Stimulated activated naive B cell treated with anti-CD40 and anti-IgM and Interleukin-4, amounts not matched to agents 10 μg/mL and 1 μg/mL and 100 μg/mL, for 72 hours (primary cell): ENCODE measurements around the gene ARMC9.
A peak's percentile ranks its signal among the peaks of the same experiment; 100 is the strongest.
"Not testable (repeated sequence)": the region's sequence is repeated elsewhere in the genome, so short reads cannot be mapped to it uniquely, and the experiment has no call there.

ENCODE experiments used
- ATAC-seq, 2 donors: fragments of 150-1000 bp; cut with Tn5 transposase; replicated peaks; 2 replicates each; pipeline ENCODE4 v1.10.0; 2021; ENCODE audit warnings: moderate library complexity in 1 of 2
- DNase-seq: peaks from one replicate; pipeline ENCODE4 v3.0.0; 2021
- H3K27ac Mint-ChIP-seq: one replicate; pipeline ENCODE4 v1.8.0; 2022; ENCODE audit warnings: mild to moderate bottlenecking, mixed read lengths
- H3K27me3 Mint-ChIP-seq, 2 donors: one replicate each; pipeline ENCODE4 v1.8.0; 2022; ENCODE audit warnings: mixed read lengths in 2 of 2
- H3K36me3 Mint-ChIP-seq, 2 donors: one replicate each; pipeline ENCODE4 v1.8.0; 2022; ENCODE audit warnings: mixed read lengths in 2 of 2, mild to moderate bottlenecking in 1 of 2
- H3K4me1 Mint-ChIP-seq, 2 donors: one replicate each; pipeline ENCODE4 v1.8.0; 2022; ENCODE audit warnings: mixed read lengths in 2 of 2, mild to moderate bottlenecking in 1 of 2
- H3K4me3 Mint-ChIP-seq, 2 donors: one replicate each; pipeline ENCODE4 v1.8.0; 2022; ENCODE audit warnings: mild to moderate bottlenecking in 2 of 2, mixed read lengths in 2 of 2, moderate library complexity in 1 of 2
- H3K9me3 Mint-ChIP-seq, 2 donors: one replicate each; pipeline ENCODE4 v1.8.0; 2022; ENCODE audit warnings: mixed read lengths in 2 of 2, mild to moderate bottlenecking in 1 of 2

Gene ARMC9

GRCh38 chr2:231228223-231228622 is 29.8 kb downstream of the ARMC9 start:
- DNase-seq: peak; percentile 77
- Mint-ChIP-seq H3K4me3 (peak overlapping the region; percentile 31 to 50), H3K27ac (peak overlapping the region; percentile 93), H3K4me1 (peaks cover 16 to 25% of the 10 kb centered on the region in 2 donors), H3K36me3 (peaks cover 3 to 11% of the 10 kb centered on the region in 2 donors), H3K27me3 (no peaks in the 10 kb centered on the region), H3K9me3 (no peaks in the 10 kb centered on the region)
- ATAC-seq: peak; percentile 89 to 94

- no peaks in the 10 kb centered on the region for H3K9me3 Mint-ChIP-seq
- DNase-seq (no peak), ATAC-seq (no peak)
- H3K36me3 Mint-ChIP-seq: peaks cover 0 to 7% of the 10 kb centered on the region in 2 donors
- H3K27ac Mint-ChIP-seq: peak overlapping the region; percentile 93
- H3K27me3 Mint-ChIP-seq: no peaks in the 10 kb centered on the region
- no peak overlapping the region for H3K4me3 Mint-ChIP-seq
- peaks cover 16 to 25% of the 10 kb centered on the region in 2 donors for H3K4me1 Mint-ChIP-seq
Observed at GRCh38 chr2:231228974-231229529, 30.6 kb downstream of the ARMC9 start.

- Mint-ChIP-seq H3K27ac (no peak overlapping the region), H3K9me3 (no peaks in the 10 kb centered on the region), H3K27me3 (no peaks in the 10 kb centered on the region)
Observed at GRCh38 chr2:231235217-231235616, 36.8 kb downstream of the ARMC9 start.

GRCh38 chr2:231238689-231239088 is 40.3 kb downstream of the ARMC9 start:
- ATAC-seq (no peak), DNase-seq (no peak)
- no peak overlapping the region for H3K4me3 Mint-ChIP-seq
- H3K36me3 Mint-ChIP-seq: peaks cover 7 to 8% of the 10 kb centered on the region in 2 donors
- H3K9me3 Mint-ChIP-seq: no peaks in the 10 kb centered on the region
- no peak overlapping the region for H3K27ac Mint-ChIP-seq
- no peaks in the 10 kb centered on the region for H3K4me1 Mint-ChIP-seq
- no peaks in the 10 kb centered on the region for H3K27me3 Mint-ChIP-seq

More at GRCh38 chr2:231235217-231235616, 36.8 kb downstream of the ARMC9 start:
- ATAC-seq: no peak
- H3K36me3 Mint-ChIP-seq: peaks cover 4 to 8% of the 10 kb centered on the region in 2 donors
- no peaks in the 10 kb centered on the region for H3K4me1 Mint-ChIP-seq
- no peak overlapping the region for H3K4me3 Mint-ChIP-seq
- DNase-seq: no peak

- no peaks in the 10 kb centered on the region for H3K4me1 Mint-ChIP-seq
- no peaks in the 10 kb centered on the region for H3K27me3 Mint-ChIP-seq
- no peak overlapping the region for H3K27ac Mint-ChIP-seq
- DNase-seq: no peak
- H3K9me3 Mint-ChIP-seq: no peaks in the 10 kb centered on the region
- H3K4me3 Mint-ChIP-seq: no peak overlapping the region
- no peak for ATAC-seq
- peaks cover 8 to 9% of the 10 kb centered on the region in 2 donors for H3K36me3 Mint-ChIP-seq
Observed at GRCh38 chr2:231239751-231240150, 41.3 kb downstream of the ARMC9 start.

GRCh38 chr2:231241755-231242507 is 43.5 kb downstream of the ARMC9 start:
- Mint-ChIP-seq H3K4me3 (no peak overlapping the region), H3K27me3 (no peaks in the 10 kb centered on the region), H3K4me1 (no peaks in the 10 kb centered on the region), H3K27ac (no peak overlapping the region), H3K36me3 (peaks cover 6 to 12% of the 10 kb centered on the region in 2 donors), H3K9me3 (no peaks in the 10 kb centered on the region)
- ATAC-seq (no peak), DNase-seq (no peak)

GRCh38 chr2:231243866-231244265 is 45.4 kb downstream of the ARMC9 start:
- ATAC-seq: no peak

GRCh38 chr2:231244382-231245248 is 46.2 kb downstream of the ARMC9 start:
- Mint-ChIP-seq H3K4me1 (no peaks in the 10 kb centered on the region), H3K36me3 (peaks cover 2 to 19% of the 10 kb centered on the region in 2 donors), H3K4me3 (no peak overlapping the region), H3K9me3 (no peaks in the 10 kb centered on the region), H3K27ac (no peak overlapping the region), H3K27me3 (no peaks in the 10 kb centered on the region)
- DNase-seq (no peak), ATAC-seq (no peak)

More at GRCh38 chr2:231243866-231244265, 45.4 kb downstream of the ARMC9 start:
- no peaks in the 10 kb centered on the region for H3K9me3 Mint-ChIP-seq
- H3K4me1 Mint-ChIP-seq: no peaks in the 10 kb centered on the region
- DNase-seq: no peak
- H3K4me3 Mint-ChIP-seq: no peak overlapping the region
- no peak overlapping the region for H3K27ac Mint-ChIP-seq
- H3K27me3 Mint-ChIP-seq: no peaks in the 10 kb centered on the region
- peaks cover 2 to 14% of the 10 kb centered on the region in 2 donors for H3K36me3 Mint-ChIP-seq

- peaks cover 3 to 24% of the 10 kb centered on the region in 2 donors for H3K36me3 Mint-ChIP-seq
Observed at GRCh38 chr2:231245249-231246094, 47.0 kb downstream of the ARMC9 start.

GRCh38 chr2:231246171-231246842 is 47.9 kb downstream of the ARMC9 start:
- peaks cover 8 to 28% of the 10 kb centered on the region in 2 donors for H3K36me3 Mint-ChIP-seq
- no peaks in the 10 kb centered on the region for H3K9me3 Mint-ChIP-seq
- peaks cover 7 to 11% of the 10 kb centered on the region in 2 donors for H3K4me1 Mint-ChIP-seq
- H3K4me3 Mint-ChIP-seq: no peak overlapping the region
- H3K27me3 Mint-ChIP-seq: no peaks in the 10 kb centered on the region
- ATAC-seq: no peak
- no peak for DNase-seq
- H3K27ac Mint-ChIP-seq: no peak overlapping the region

More at GRCh38 chr2:231245249-231246094, 47.0 kb downstream of the ARMC9 start:
- no peak for DNase-seq
- H3K9me3 Mint-ChIP-seq: no peaks in the 10 kb centered on the region
- ATAC-seq: no peak
- H3K27me3 Mint-ChIP-seq: no peaks in the 10 kb centered on the region
- H3K4me1 Mint-ChIP-seq: peaks cover 3% of the 10 kb centered on the region in 2 donors
- H3K27ac Mint-ChIP-seq: no peak overlapping the region
- H3K4me3 Mint-ChIP-seq: no peak overlapping the region

- Mint-ChIP-seq H3K36me3 (peaks cover 11 to 33% of the 10 kb centered on the region in 2 donors), H3K27ac (no peak overlapping the region), H3K4me3 (no peak overlapping the region), H3K4me1 (peaks cover 7 to 11% of the 10 kb centered on the region in 2 donors), H3K27me3 (no peaks in the 10 kb centered on the region), H3K9me3 (no peaks in the 10 kb centered on the region)
- ATAC-seq (no peak), DNase-seq (no peak)
Observed at GRCh38 chr2:231250146-231250545, 51.7 kb downstream of the ARMC9 start.

GRCh38 chr2:231250698-231251097 is 52.3 kb downstream of the ARMC9 start:
- no peak for DNase-seq
- no peaks in the 10 kb centered on the region for H3K9me3 Mint-ChIP-seq
- no peaks in the 10 kb centered on the region for H3K27me3 Mint-ChIP-seq
- no peak overlapping the region for H3K4me3 Mint-ChIP-seq
- peaks cover 11 to 33% of the 10 kb centered on the region in 2 donors for H3K36me3 Mint-ChIP-seq
- H3K4me1 Mint-ChIP-seq: peaks cover 7 to 11% of the 10 kb centered on the region in 2 donors
- peak; percentile 52 to 78 for ATAC-seq
- no peak overlapping the region for H3K27ac Mint-ChIP-seq

- H3K4me3 Mint-ChIP-seq, H3K9me3 Mint-ChIP-seq, DNase-seq, H3K27ac Mint-ChIP-seq, ATAC-seq, H3K27me3 Mint-ChIP-seq: not testable (repeated sequence)
- Mint-ChIP-seq H3K4me1 (peaks cover 7 to 11% of the 10 kb centered on the region in 2 donors), H3K36me3 (peaks cover 15 to 33% of the 10 kb centered on the region in 2 donors)
Observed at GRCh38 chr2:231253292-231253691, 54.9 kb downstream of the ARMC9 start.
